Measurements from ENCODE around the gene MICAL2. TPM values are rescaled to one million over a fixed set of nuclear protein-coding genes. Genes with fewer than 3 reads are reported as not detected.

MICAL2 gene
- total RNA-seq, 1 experiment from 2014 or later, result 62.9 TPM

DNA sequence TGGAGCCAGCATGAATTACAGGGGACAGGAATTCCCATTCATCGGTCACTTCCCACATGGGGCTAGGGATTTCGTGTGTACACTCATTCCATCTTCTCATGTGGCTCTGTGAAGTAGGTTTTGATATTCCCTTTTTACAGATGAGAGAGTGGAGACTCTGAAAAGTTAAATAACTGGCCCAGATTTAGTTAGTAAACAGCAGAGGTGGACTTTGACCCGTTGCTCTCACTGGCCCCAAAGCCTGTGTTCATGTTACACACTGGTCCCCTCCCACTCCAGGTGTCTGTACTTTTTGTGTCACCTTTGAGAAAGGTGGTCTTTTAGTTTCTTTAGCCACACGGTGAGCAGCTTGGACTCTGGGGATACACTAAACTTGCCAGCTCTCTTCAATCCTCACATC is 108.5 kb downstream of the MICAL2 start:
- DNase-seq (no peak), ATAC-seq (no peak)
- no peak overlapping the region for H3K4me2 ChIP-seq (ENCODE audit: low read length)
- no peaks in the 10 kb centered on the region for H3K27me3 ChIP-seq (ENCODE audit: low read length)
- H3K9me3 ChIP-seq (ENCODE audit: low read length), result no peaks in the 10 kb centered on the region
- H3F3A ChIP-seq (ENCODE audit: low read length, unreplicated experiment), result no peaks in the 10 kb centered on the region
- H3K9ac ChIP-seq (ENCODE audit: low read length), result no peak overlapping the region
- H3K79me2 ChIP-seq (ENCODE audit: low read length), result no peaks in the 10 kb centered on the region
- no peaks in the 10 kb centered on the region for H3K9me2 ChIP-seq (replicated peaks; ENCODE audit: low read length)
- H3K4me1 ChIP-seq (ENCODE audit: insufficient read depth, low read length), result peaks cover 15% of the 10 kb centered on the region
- TF ChIP-seq EZH2 (IDR thresholded peaks at IDR 0.05; ENCODE audit: low read length, unreplicated experiment) (no peak), EZH2phosphoT487 (IDR thresholded peaks at IDR 0.05; ENCODE audit: borderline replicate concordance, low read length) (no peak)
- TF ChIP-seq, protein P1, sequence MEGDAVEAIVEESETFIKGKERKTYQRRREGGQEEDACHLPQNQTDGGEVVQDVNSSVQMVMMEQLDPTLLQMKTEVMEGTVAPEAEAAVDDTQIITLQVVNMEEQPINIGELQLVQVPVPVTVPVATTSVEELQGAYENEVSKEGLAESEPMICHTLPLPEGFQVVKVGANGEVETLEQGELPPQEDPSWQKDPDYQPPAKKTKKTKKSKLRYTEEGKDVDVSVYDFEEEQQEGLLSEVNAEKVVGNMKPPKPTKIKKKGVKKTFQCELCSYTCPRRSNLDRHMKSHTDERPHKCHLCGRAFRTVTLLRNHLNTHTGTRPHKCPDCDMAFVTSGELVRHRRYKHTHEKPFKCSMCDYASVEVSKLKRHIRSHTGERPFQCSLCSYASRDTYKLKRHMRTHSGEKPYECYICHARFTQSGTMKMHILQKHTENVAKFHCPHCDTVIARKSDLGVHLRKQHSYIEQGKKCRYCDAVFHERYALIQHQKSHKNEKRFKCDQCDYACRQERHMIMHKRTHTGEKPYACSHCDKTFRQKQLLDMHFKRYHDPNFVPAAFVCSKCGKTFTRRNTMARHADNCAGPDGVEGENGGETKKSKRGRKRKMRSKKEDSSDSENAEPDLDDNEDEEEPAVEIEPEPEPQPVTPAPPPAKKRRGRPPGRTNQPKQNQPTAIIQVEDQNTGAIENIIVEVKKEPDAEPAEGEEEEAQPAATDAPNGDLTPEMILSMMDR (conservative IDR thresholded peaks at IDR 0.05; ENCODE audit: low read depth, low read length), result no peak
- intact Hi-C loops (cut with micrococcal nuclease), result no loop called here
- H2AFZ ChIP-seq (ENCODE audit: low read length), result no peak overlapping the region
- BruUV-seq (replicated peaks), result no TSS peak
- H3K27ac ChIP-seq (ENCODE audit: low read length), result no peak overlapping the region
- H4K20me1 ChIP-seq (ENCODE audit: low read length), result no peaks in the 10 kb centered on the region
- ChIA-PET POLR2A (ENCODE audit: unreplicated experiment) (no interaction called here), CTCF (no interaction called here)
- no peak overlapping the region for H3K4me3 ChIP-seq (ENCODE audit: low read length)
- peaks cover 39% of the 10 kb centered on the region for H3K36me3 ChIP-seq (ENCODE audit: low read depth, low read length)

DNA sequence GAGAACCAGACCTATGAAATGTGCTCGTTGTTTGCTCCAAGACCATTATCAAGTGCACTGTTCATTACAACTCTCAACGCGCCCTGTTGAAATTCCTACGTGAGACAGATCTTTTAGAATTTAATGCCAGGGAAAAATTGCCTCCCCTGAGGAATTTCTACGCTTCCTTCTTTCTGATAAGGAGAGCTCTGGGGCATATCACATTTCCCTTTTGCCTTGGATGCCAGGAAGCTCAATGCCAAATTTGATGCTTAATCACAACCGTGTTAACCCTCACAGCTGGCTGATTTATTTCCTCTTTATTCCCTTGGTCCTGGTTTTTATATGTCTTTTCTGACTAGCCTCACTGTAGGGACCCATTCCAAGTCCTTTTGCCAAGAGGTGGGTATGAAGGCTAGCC is 109.4 kb downstream of the MICAL2 start:
- Histone ChIP-seq H2AFZ (ENCODE audit: low read length) (no peak overlapping the region), H3K27me3 (ENCODE audit: low read length) (no peaks in the 10 kb centered on the region), H4K20me1 (ENCODE audit: low read length) (no peaks in the 10 kb centered on the region), H3K9me2 (replicated peaks; ENCODE audit: low read length) (no peaks in the 10 kb centered on the region), H3K36me3 (ENCODE audit: low read depth, low read length) (peaks cover 32% of the 10 kb centered on the region), H3K9ac (ENCODE audit: low read length) (no peak overlapping the region), H3K27ac (ENCODE audit: low read length) (no peak overlapping the region), H3K4me1 (ENCODE audit: insufficient read depth, low read length) (peaks cover 18% of the 10 kb centered on the region), H3F3A (ENCODE audit: low read length, unreplicated experiment) (no peaks in the 10 kb centered on the region), H3K4me2 (ENCODE audit: low read length) (no peak overlapping the region), H3K4me3 (ENCODE audit: low read length) (no peak overlapping the region), H3K9me3 (ENCODE audit: low read length) (no peaks in the 10 kb centered on the region), H3K79me2 (ENCODE audit: low read length) (no peaks in the 10 kb centered on the region)
- ChIA-PET POLR2A (ENCODE audit: unreplicated experiment) (no interaction called here), CTCF (no interaction called here)
- intact Hi-C loops (cut with micrococcal nuclease), result no loop called here
- DNase-seq (no peak), ATAC-seq (no peak)
- TF ChIP-seq EZH2 (IDR thresholded peaks at IDR 0.05; ENCODE audit: low read length, unreplicated experiment) (no peak), EZH2phosphoT487 (IDR thresholded peaks at IDR 0.05; ENCODE audit: borderline replicate concordance, low read length) (no peak)
- TF ChIP-seq, protein P1 (conservative IDR thresholded peaks at IDR 0.05; ENCODE audit: low read depth, low read length), result no peak
- BruUV-seq (replicated peaks), result no TSS peak

DNA sequence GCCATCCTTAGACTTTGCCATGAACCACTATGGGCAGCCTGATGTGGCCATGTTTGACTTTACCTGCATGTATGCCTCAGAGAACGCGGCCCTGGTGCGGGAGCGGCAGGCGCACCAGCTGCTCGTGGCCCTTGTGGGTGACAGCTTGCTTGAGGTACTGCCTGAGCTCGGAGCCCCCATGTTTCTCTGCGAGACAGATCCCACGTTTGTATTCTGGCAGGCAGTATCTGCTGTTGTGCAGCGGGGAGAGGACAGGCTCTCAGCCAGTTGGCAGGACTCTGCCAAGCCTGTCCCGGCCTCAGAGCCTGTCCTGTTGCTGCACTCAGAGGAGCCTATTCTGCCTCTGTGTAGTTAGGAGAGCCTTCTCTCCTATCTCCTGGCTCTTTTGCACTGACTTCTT is 109.9 kb downstream of the MICAL2 start:
- H3F3A ChIP-seq (ENCODE audit: low read length, unreplicated experiment), result no peaks in the 10 kb centered on the region
- ATAC-seq (no peak), DNase-seq (no peak)
- H3K27me3 ChIP-seq (ENCODE audit: low read length), result no peaks in the 10 kb centered on the region
- no peak overlapping the region for H3K4me2 ChIP-seq (ENCODE audit: low read length)
- peaks cover 24% of the 10 kb centered on the region for H3K4me1 ChIP-seq (ENCODE audit: insufficient read depth, low read length)
- no peaks in the 10 kb centered on the region for H3K79me2 ChIP-seq (ENCODE audit: low read length)
- no peak overlapping the region for H3K4me3 ChIP-seq (ENCODE audit: low read length)
- H3K9me2 ChIP-seq (replicated peaks; ENCODE audit: low read length), result no peaks in the 10 kb centered on the region
- H3K9me3 ChIP-seq (ENCODE audit: low read length), result no peaks in the 10 kb centered on the region
- CTCF ChIA-PET, result no interaction called here
- no peak overlapping the region for H3K9ac ChIP-seq (ENCODE audit: low read length)
- H3K36me3 ChIP-seq (ENCODE audit: low read depth, low read length), result peaks cover 33% of the 10 kb centered on the region
- no TSS peak for BruUV-seq (replicated peaks)
- no peak for TF ChIP-seq EZH2 (IDR thresholded peaks at IDR 0.05; ENCODE audit: low read length, unreplicated experiment)
- TF ChIP-seq EZH2phosphoT487 (IDR thresholded peaks at IDR 0.05; ENCODE audit: borderline replicate concordance, low read length), result no peak
- TF ChIP-seq, protein P1 (conservative IDR thresholded peaks at IDR 0.05; ENCODE audit: low read depth, low read length), result no peak
- POLR2A ChIA-PET (ENCODE audit: unreplicated experiment), result no interaction called here
- intact Hi-C loops (cut with micrococcal nuclease), result no loop called here
- H3K27ac ChIP-seq (ENCODE audit: low read length), result no peak overlapping the region
- no peak overlapping the region for H2AFZ ChIP-seq (ENCODE audit: low read length)
- H4K20me1 ChIP-seq (ENCODE audit: low read length), result no peaks in the 10 kb centered on the region

Measured in PC-3 (cell line).